Measurements from ENCODE around the gene SYPL1.

The SYPL1 gene

DNA sequence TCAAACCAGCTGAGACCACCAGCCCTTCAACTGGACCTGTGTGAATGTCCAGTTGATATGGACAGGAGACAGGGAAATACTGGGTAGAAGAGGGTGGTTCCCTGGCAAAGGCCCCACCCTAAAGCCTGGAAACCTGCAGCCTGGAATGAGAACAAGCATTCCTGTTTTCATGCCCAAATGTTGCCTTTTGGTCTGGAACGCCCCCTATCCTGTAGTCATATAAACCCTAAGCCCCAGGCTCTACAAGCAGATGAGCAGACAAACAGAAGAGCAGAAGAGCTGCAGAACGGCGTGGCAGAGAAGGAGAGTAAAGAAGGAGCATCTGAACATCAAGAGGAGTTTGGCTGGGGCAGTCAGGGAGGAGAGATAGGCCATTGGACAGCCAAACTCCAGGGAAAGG lies 38.4 kb downstream of the SYPL1 start:
- DNase-seq (no peak), ATAC-seq (replicated peaks) (no peak)
- Mint-ChIP-seq H3K27ac (no peak overlapping the region), H3K4me3 (no peak overlapping the region), H3K4me1 (ENCODE audit: low read depth in 2 of 2) (peaks cover 21 to 36% of the 10 kb centered on the region in 2 donors), H3K9me3 (no peaks in the 10 kb centered on the region), H3K36me3 (ENCODE audit: insufficient read depth) (peaks cover 2% of the 10 kb centered on the region), H3K27me3 (no peaks in the 10 kb centered on the region)

DNA sequence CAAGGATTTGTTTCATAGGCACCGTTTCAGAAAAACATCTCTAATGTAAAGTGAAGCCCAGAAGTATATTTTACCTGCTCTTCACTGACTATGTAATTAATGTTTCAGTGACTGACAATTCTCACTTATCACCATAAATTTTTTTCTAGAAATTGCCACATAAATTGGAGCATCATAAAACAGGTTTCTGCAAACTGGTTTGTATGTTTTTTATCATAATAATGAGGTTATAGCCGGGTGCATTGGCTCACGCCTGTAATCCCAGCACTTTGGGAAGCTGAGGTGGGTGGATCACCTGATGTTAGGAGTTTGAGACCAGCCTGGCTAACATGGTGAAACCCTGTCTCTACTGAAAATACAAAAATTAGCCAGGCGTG lies 39.4 kb downstream of the SYPL1 start:
- ATAC-seq (replicated peaks) (no peak), DNase-seq (no peak)
- Mint-ChIP-seq H3K27me3 (no peaks in the 10 kb centered on the region), H3K27ac (peak overlapping the region in 1 of 2 donors; percentile 89), H3K9me3 (no peaks in the 10 kb centered on the region), H3K4me1 (ENCODE audit: low read depth in 2 of 2) (peaks cover 21 to 36% of the 10 kb centered on the region in 2 donors), H3K36me3 (ENCODE audit: insufficient read depth) (peaks cover 2% of the 10 kb centered on the region), H3K4me3 (no peak overlapping the region)

DNA sequence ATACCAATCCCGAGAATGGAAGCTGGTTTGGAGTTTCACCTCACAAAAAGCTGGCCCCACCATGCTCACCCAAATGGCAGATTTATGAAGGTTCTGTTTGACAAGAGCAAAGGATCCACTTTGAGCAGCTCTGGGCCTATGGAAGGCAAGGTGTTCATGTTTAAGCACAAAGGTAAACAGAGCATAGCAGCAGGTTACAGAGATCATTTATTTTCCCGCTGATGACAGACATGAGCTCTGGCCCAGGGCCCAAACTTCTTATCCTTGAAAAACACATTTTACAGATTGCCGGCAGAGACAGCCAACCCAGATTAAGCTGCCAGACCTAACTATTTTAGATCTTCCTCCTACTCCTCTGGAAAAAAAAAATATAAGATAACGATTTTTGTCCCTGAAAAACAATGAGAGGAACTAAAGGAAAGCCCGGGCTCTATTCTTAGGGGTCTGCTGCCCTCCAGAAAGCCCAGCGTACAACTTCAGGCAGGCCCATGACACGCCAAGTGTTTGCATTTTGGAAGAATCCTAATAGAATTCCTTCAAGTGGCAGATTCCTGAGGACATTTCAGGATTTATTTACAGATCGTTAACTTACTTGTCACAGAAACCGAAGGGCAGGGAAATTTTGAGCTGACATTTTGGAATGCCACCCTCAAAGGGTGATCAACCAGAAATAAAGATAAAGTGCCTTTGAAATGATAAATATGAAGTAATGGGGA lies 40.0 kb downstream of the SYPL1 start:
- peak; percentile 1 for ATAC-seq (replicated peaks)
- H3K4me3 Mint-ChIP-seq: peak overlapping the region; percentile 79 to 81
- H3K27me3 Mint-ChIP-seq: no peaks in the 10 kb centered on the region
- DNase-seq: no peak
- peaks cover 2% of the 10 kb centered on the region for H3K36me3 Mint-ChIP-seq (ENCODE audit: insufficient read depth)
- peaks cover 21 to 36% of the 10 kb centered on the region in 2 donors for H3K4me1 Mint-ChIP-seq (ENCODE audit: low read depth in 2 of 2)
- H3K27ac Mint-ChIP-seq: peak overlapping the region; percentile 89 to 93
- H3K9me3 Mint-ChIP-seq: no peaks in the 10 kb centered on the region

DNA sequence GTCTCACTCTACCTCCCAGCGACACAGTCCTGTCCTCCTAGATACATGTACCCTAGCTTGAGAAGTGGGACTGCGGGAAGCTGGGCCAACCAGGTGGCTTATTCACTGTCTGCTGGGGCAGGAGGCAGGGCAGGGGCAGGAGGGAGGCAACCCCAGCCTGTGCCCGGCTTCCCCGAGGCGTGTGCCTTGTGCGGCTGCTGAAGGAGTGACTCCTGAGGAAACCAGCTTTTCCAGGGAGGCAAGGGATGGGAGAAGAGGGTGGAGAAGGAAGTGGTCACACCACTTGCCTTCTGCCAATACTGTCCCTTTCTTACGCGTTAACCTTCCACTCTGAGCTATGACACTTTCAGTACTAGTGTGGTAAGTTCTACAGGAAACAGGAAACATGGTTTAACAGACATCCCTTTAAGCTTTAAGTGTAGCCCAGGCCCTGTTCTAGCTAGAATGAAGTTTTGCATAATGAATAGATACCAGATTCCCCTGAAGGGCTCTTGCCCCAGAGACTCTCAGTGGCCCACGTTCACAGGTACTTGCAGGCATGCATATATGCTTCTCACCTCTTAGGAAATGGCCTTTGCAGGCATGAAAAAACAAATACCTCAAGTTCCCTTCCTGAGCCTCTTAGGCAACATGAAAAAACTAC lies 40.6 kb downstream of the SYPL1 start:
- Mint-ChIP-seq H3K27me3 (no peaks in the 10 kb centered on the region), H3K36me3 (ENCODE audit: insufficient read depth) (peaks cover 2% of the 10 kb centered on the region), H3K9me3 (no peaks in the 10 kb centered on the region), H3K27ac (peak overlapping the region; percentile 89 to 93), H3K4me3 (peak overlapping the region; percentile 79 to 81), H3K4me1 (ENCODE audit: low read depth in 2 of 2) (peaks cover 21 to 36% of the 10 kb centered on the region in 2 donors)
- DNase-seq (peak; percentile 29 to 44 (median 41)), ATAC-seq (replicated peaks) (peak; percentile 96)

DNA sequence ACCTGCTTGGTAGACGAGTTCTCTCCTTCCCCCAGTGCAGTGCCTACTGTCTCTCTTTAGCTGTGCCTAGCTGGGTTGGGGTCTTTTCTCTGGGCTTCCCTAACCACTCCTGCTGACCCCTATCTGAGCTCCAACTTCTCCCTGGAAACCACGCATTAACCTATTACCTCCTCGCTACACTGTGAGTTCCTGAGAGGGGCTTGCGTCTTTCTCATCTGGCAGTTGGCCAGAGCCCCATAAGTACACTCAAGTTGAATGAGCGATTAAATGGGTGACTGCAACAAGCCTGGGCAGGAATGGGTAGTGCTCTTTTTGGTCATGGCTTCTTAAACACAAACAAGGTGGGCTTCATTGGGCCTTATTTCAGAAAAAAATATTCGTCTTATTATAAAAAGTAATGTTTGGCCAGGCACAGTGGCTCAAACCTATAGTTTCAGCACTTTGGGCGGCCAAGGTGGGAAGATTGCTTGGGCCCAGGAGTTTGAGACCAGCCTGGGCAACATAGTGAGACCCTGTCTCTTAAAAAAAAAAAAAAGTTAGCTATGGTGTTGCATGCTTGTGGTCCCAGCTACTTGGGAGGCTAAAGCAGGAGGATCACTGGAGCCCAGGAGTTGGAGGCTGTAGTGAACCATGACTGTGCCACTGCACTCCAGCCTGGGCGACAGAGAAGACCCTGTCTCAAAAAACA lies 41.4 kb downstream of the SYPL1 start:
- DNase-seq (no peak), ATAC-seq (replicated peaks) (no peak)
- Mint-ChIP-seq H3K27ac (peak overlapping the region; percentile 89 to 93), H3K4me3 (peak overlapping the region; percentile 79 to 81), H3K27me3 (no peaks in the 10 kb centered on the region), H3K36me3 (ENCODE audit: insufficient read depth) (peaks cover 2% of the 10 kb centered on the region), H3K9me3 (no peaks in the 10 kb centered on the region), H3K4me1 (ENCODE audit: low read depth in 2 of 2) (peaks cover 21 to 36% of the 10 kb centered on the region in 2 donors)

DNA sequence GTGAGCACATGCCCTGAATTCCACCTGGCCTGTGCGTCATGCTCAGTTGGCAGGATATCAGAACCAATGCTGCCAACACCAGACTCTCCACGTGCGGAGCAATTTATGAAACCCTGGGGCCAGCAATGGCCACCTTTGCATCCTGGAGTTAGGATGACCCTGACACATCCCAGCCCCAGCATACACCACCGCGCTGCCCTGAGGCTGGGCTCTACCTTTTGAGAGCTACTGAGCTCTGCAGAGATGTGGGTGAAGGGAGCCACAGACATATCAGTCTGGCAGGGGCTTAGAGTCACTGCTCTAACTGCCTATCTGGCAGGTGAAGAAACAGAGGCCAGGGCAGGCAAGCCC lies 41.9 kb downstream of the SYPL1 start:
- peaks cover 21 to 36% of the 10 kb centered on the region in 2 donors for H3K4me1 Mint-ChIP-seq (ENCODE audit: low read depth in 2 of 2)
- no peak overlapping the region for H3K27ac Mint-ChIP-seq
- H3K27me3 Mint-ChIP-seq: no peaks in the 10 kb centered on the region
- no peak overlapping the region for H3K4me3 Mint-ChIP-seq
- H3K9me3 Mint-ChIP-seq: no peaks in the 10 kb centered on the region
- H3K36me3 Mint-ChIP-seq (ENCODE audit: insufficient read depth): peaks cover 2% of the 10 kb centered on the region
- DNase-seq (no peak), ATAC-seq (replicated peaks) (no peak)

DNA sequence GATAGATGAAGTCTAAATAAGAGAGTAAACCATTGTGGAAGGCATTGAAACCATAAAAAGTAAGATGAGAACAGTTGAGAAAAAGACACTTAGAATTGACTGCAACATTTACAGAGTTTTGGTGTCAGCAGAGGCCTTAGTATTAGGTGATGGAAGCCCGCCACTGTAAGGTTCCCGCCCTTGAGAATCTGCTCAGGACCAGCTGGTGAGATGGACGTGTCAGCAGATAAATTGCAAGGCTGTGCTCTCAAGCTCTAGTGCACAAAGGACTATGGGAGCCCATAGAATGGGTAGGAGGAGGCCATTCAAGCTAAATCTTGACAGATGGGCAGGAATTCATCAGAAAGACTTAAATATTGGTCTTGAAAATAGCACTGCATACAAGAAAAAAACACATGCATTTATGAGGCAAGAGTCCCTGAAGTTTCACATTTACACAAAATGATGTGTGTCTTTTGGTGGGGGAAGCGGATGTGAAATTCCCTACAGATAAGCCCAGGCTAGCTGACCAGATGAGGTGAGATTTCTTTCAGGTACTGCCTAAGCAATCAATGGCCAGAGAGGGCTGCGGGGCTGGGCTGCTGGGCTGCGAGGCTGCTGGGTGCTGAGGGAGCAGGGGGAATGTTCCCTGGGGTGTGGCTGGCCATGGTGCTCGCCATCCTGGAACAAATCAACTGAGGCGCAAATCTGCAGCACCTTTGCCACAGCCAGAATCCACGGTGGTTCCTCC lies 42.5 kb downstream of the SYPL1 start:
- Mint-ChIP-seq H3K27me3 (no peaks in the 10 kb centered on the region), H3K9me3 (no peaks in the 10 kb centered on the region), H3K4me1 (ENCODE audit: low read depth in 2 of 2) (peaks cover 21 to 36% of the 10 kb centered on the region in 2 donors), H3K4me3 (no peak overlapping the region), H3K27ac (no peak overlapping the region), H3K36me3 (ENCODE audit: insufficient read depth) (peaks cover 2% of the 10 kb centered on the region)
- no peak for ATAC-seq (replicated peaks)
- no peak for DNase-seq

DNA sequence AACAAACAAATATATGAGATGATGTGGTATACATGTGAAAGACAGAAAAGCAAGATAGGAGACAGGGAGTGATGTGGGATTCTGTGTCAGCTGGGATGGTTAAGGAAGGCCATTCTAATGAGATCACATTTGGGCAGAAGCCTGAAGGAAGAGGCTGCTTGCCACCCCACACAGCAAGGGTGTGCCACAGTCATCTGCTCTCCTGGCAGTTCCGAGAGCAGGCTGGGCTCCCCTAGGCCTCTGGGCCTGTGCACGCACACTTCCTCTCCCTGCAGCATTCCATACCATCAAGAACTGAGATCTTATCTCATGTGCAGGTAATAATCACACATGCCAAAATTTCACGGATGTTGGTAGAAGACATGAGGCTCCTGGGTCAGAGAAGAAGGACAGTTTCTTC lies 43.1 kb downstream of the SYPL1 start:
- no peak for DNase-seq
- peaks cover 22 to 36% of the 10 kb centered on the region in 2 donors for H3K4me1 Mint-ChIP-seq (ENCODE audit: low read depth in 2 of 2)
- ATAC-seq (replicated peaks): no peak
- no peak overlapping the region for H3K4me3 Mint-ChIP-seq
- no peaks in the 10 kb centered on the region for H3K27me3 Mint-ChIP-seq
- H3K9me3 Mint-ChIP-seq: no peaks in the 10 kb centered on the region
- no peak overlapping the region for H3K27ac Mint-ChIP-seq
- H3K36me3 Mint-ChIP-seq (ENCODE audit: insufficient read depth): peaks cover 2% of the 10 kb centered on the region

DNA sequence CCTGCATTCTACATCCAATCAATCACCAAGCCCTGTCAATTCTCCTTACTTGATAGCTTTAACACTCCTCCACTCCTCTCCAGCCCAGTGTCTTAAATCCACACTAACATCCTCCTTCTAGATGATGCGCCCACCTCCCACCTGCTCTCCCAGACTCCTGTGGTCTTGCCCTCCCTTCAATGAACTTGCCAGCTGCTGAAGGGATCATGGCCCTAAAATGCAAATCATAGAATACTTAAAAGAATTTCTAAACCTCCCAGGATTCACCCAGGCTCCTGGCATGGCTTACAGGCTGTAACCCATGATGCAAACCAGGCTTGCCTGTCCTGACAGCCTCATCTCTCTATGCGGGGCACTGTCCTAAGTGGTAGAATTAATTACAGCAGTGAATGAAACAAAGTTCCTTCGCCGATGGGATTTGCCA lies 43.6 kb downstream of the SYPL1 start:
- Mint-ChIP-seq H3K27ac (no peak overlapping the region), H3K36me3 (ENCODE audit: insufficient read depth) (peaks cover 2% of the 10 kb centered on the region), H3K4me3 (no peak overlapping the region), H3K4me1 (ENCODE audit: low read depth in 2 of 2) (peaks cover 22 to 33% of the 10 kb centered on the region in 2 donors), H3K27me3 (no peaks in the 10 kb centered on the region), H3K9me3 (no peaks in the 10 kb centered on the region)
- no peak for ATAC-seq (replicated peaks)
- no peak for DNase-seq

DNA sequence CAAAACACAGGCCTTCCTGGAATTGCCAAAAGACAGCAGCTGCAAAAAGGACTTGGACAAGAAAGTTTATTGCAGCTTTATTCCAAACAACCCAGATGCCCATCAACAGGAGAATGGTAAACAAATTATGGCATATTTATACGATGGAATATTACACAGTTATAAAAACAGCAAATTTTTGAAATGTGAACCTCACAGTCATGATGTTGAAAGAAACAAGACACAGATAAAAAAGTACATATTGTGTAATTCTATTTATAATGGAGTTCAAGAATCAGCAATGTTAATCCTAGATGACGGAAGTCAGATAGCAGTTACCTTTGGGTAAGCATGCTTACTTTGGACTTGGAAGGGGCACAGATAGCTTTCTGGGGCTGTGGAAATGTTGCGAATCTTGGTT lies 44.4 kb downstream of the SYPL1 start:
- H3K27ac Mint-ChIP-seq: no peak overlapping the region
- H3K27me3 Mint-ChIP-seq: no peaks in the 10 kb centered on the region
- peaks cover 24 to 29% of the 10 kb centered on the region in 2 donors for H3K4me1 Mint-ChIP-seq (ENCODE audit: low read depth in 2 of 2)
- ATAC-seq (replicated peaks) (no peak), DNase-seq (no peak)
- no peaks in the 10 kb centered on the region for H3K9me3 Mint-ChIP-seq
- no peak overlapping the region for H3K4me3 Mint-ChIP-seq
- H3K36me3 Mint-ChIP-seq (ENCODE audit: insufficient read depth): peaks cover 2% of the 10 kb centered on the region

DNA sequence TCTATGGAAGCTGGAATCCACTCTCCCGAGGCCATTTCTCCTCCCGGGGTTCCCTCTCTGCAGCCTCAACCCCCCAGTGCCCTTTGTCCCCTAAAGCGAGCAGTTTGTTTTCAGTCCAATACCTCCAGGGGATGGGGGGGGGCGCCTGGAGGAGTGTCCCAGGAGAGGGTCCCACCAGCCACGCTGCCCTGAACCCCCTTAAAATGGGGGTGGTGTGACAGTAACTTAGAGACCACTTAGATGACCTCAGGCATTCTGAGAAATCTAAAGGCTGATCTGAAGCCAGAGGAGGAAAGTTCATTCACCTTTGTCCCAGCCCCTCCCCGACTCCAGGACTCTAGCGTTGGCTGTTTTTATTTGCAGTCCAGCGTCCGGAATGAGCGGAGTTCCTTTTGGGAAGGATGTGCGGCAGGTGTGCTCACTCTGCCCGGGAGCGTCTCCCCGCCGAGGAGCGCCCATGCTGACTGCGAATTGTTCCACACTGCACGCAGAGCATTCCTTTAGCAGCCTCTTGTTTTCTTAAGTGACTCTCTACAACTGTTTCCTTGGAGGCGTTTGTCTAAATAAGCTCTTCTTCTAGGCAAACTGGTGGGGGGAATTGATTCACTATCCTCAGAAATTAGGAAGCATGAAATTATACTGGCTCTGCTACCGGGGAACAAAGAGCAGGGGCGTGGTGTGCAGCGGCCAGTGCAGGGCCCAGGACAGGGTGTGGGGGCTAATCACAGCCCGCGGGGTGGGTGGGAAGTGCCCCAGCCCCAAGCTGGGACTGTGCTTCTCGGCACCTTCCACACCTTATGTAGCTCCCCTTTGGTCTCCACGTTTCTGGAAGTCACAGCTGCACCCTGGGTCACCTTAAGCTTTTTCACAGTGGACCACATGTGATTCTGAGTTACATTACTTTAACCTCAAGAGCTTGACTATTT lies 46.3 kb downstream of the SYPL1 start:
- Mint-ChIP-seq H3K4me3 (no peak overlapping the region), H3K27ac (no peak overlapping the region), H3K4me1 (ENCODE audit: low read depth in 2 of 2) (peaks cover 13 to 16% of the 10 kb centered on the region in 2 donors), H3K9me3 (no peaks in the 10 kb centered on the region), H3K27me3 (no peaks in the 10 kb centered on the region), H3K36me3 (ENCODE audit: insufficient read depth) (peaks cover 2% of the 10 kb centered on the region)
- no peak for DNase-seq
- ATAC-seq (replicated peaks): no peak

DNA sequence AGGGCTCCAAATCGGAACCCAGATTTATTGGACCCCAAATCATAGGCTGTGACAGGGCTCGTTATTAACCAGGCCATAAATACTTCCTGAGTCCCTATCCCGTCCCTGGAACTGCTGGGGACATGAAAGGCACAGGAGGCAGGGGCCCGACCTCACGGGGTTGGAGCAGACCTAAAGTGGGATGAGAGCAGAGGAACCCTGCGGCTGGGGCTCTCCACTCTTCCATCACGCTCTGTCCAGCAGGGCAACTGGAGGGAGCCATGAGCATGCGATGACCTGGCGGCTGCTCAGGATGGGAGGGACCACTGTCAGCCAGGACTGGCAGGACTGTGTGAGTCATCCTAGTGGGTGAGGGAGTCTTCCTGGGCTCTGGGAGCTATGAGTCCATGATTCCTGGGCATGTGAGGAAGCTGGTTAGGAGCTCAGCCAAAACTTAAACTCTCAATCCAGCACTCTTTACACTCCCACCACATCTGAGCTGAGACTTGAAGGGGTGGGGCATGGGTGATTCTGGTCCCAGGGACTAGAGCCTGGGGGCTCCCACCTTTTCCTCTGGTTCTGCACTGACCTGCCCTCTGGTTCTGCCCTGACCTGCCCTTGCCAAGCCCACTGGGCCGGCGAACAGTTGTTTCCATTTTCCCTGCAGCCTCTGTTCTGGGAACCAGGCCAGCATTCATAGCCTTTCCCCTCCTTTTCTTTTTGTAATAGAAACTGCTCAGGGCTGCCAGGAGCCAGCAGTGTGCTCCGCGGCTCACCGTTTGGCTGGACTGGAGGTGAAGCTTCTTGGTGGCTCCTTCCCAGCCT lies 47.1 kb downstream of the SYPL1 start:
- DNase-seq (no peak), ATAC-seq (replicated peaks) (no peak)
- Mint-ChIP-seq H3K27me3 (no peaks in the 10 kb centered on the region), H3K4me3 (no peak overlapping the region), H3K36me3 (ENCODE audit: insufficient read depth) (peaks cover 2% of the 10 kb centered on the region), H3K9me3 (no peaks in the 10 kb centered on the region), H3K27ac (no peak overlapping the region), H3K4me1 (ENCODE audit: low read depth in 2 of 2) (peaks cover 9 to 11% of the 10 kb centered on the region in 2 donors)
